Spleen (tissue), 11 donors: ENCODE results near the gene MAEL. TPM values are rescaled to one million over a fixed set of nuclear protein-coding genes. Genes with fewer than 3 reads are reported as not detected.

Experiments used
- DNase-seq: peaks from one replicate; pipeline ENCODE4 v3.0.0-alpha.2; 2020
- H3K27ac ChIP-seq, 8 donors: fragments of 200-600 bp; sonication (generic) in 7 of 8; 1 replicate in 4 of 8; 2 replicates in 4 of 8; pipeline versions ENCODE4 v1.5.0 to v1.8.0; 2016 to 2021; ENCODE audit warnings: inconsistent platforms in 4 of 8, mild to moderate bottlenecking in 4 of 8, moderate library complexity in 1 of 8
- H3K27me3 ChIP-seq, 7 donors: fragments of 200-600 bp; sonication (generic) in 6 of 7; replicated peaks in 1 of 7; 1 replicate in 4 of 7; 2 replicates in 3 of 7; pipeline versions ENCODE4 v1.5.0 to v1.8.0; 2016 to 2021; ENCODE audit warnings: inconsistent platforms in 3 of 7, mild to moderate bottlenecking in 1 of 7
- H3K36me3 ChIP-seq, 6 donors: fragments of 200-600 bp; sonication (generic) in 5 of 6; 1 replicate in 4 of 6; 2 replicates in 2 of 6; pipeline versions ENCODE4 v1.5.0 to v1.8.0; 2016 to 2021; ENCODE audit warnings: inconsistent platforms in 2 of 6
- H3K4me1 ChIP-seq, 6 donors: fragments of 200-600 bp; sonication (generic) in 5 of 6; 1 replicate in 3 of 6; 2 replicates in 3 of 6; pipeline versions ENCODE4 v1.5.0 to v1.8.0; 2016 to 2021; ENCODE audit warnings: inconsistent platforms in 3 of 6
- H3K4me3 ChIP-seq, 8 donors: fragments of 200-600 bp; sonication (generic) in 7 of 8; 1 replicate in 4 of 8; 2 replicates in 4 of 8; pipeline versions ENCODE4 v1.5.0 to v1.8.0; 2016 to 2021; ENCODE audit warnings: inconsistent platforms in 4 of 8, mild to moderate bottlenecking in 4 of 8, moderate library complexity in 2 of 8
- H3K9me3 ChIP-seq, 8 donors: fragments of 200-600 bp; sonication (generic) in 7 of 8; 1 replicate in 4 of 8; 2 replicates in 4 of 8; pipeline versions ENCODE4 v1.5.0 to v1.8.0; 2016 to 2021; ENCODE audit warnings: inconsistent platforms in 4 of 8
- CTCF ChIP-seq, 11 experiments: fragments of 200-600 bp in 7 of 11; fragments of 450-650 bp in 4 of 11; sonication (generic) in 4 of 11; IDR thresholded peaks in 8 of 11; conservative IDR thresholded peaks in 3 of 11; 1 replicate in 7 of 11; 2 replicates in 4 of 11; pipeline versions ENCODE4 v1.4.0 to v1.8.0; 2016 to 2021; ENCODE audit warnings: antibody characterized with exemption in 11 of 11, inconsistent platforms in 4 of 11, mild to moderate bottlenecking in 1 of 11
- POLR2A ChIP-seq, 3 donors: fragments of 450-650 bp; IDR thresholded peaks; one replicate each; pipeline ENCODE4 v1.5.1; 2017; ENCODE audit warnings: antibody characterized with exemption in 3 of 3, mild to moderate bottlenecking in 1 of 3
- POLR2AphosphoS5 ChIP-seq, 3 donors: sonication (generic); formaldehyde crosslinking; IDR thresholded peaks; one replicate each; pipeline ENCODE4 v1.5.1; 2017; ENCODE audit warnings: antibody characterized with exemption in 3 of 3
- WGBS, 5 donors: extraction: QIAGEN DNeasy Blood & Tissue Kit in 3 of 5; methylation state at CpG; one replicate each; pipeline versions ENCODE4 v1.1.5 to v1.1.7; 2013 to 2018; 5-methylcytosine and 5-hydroxymethylcytosine counted together
- intact Hi-C: fragments of 100-400 bp; cut with DNase I; formaldehyde crosslinking; loops from one replicate; pipeline ENCODE4 v1.15.0; 2023; ENCODE audit warnings: low total_unique reads
- polyA plus RNA-seq, 3 donors: library from polyadenylated mRNA; stranded (reverse); fragments of 200-250 nt; gene quantifications; one replicate each; pipeline ENCODE4 v1.2.1, GENCODE V29; 2013
- total RNA-seq, 7 donors: library from RNA; depleted of rRNA in 3 of 7; stranded (reverse); fragments of >200 nt in 3 of 7; fragmentation: NEBNext Ultra II Directional in 4 of 7; extraction: Animal tissue kit (Norgen Biotek cat#: 25700) in 4 of 7; gene quantifications; one replicate each; pipeline versions ENCODE4 v1.1.0 to v1.2.1, GENCODE V29; 2016 to 2021
- donor health status: healthy with polysubstance abuse.
- donor health status: DM: no; HTN: no; CAD: no; lungs with moderate emphysema.
- donor health status: DM: no; HTN: no; CAD: no.
- donor health status: Bipolar disorder and iron deficiency.
- donor health status: healthy.
- donor health status: DM: no; HTN: no; CAD: no.
- donor health status: DM: yes; HTN: yes; CAD: no.

The MAEL gene
- total and polyA plus RNA-seq, 10 donors, result 0.05 TPM; not detected in 9

GRCh38 chr1:166978821-166979220 lies 10.3 kb upstream of the MAEL start:
- Histone ChIP-seq H3K9me3 (no peaks in the 10 kb centered on the region), H3K4me3 (no peak overlapping the region), H3K36me3 (no peaks in the 10 kb centered on the region), H3K4me1 (peaks cover 0 to 21% (median 14%) of the 10 kb centered on the region in 6 donors), H3K27me3 (peaks cover 0 to 27% (median 9%) of the 10 kb centered on the region in 7 donors), H3K27ac (no peak overlapping the region)
- intact Hi-C loops, result no loop called here
- WGBS, 5 donors, result 31 to 59% (median 33%) methylated on average over 1 of the region's 1 CpG
- TF ChIP-seq CTCF (IDR thresholded peaks at IDR 0.05 in 8 of 11, conservative IDR thresholded peaks at IDR 0.05 in 3 of 11) (no peak), POLR2A (IDR thresholded peaks at IDR 0.05) (no peak), POLR2AphosphoS5 (IDR thresholded peaks at IDR 0.05) (no peak)
- no peak for DNase-seq

GRCh38 chr1:166980383-166980782 lies 8.7 kb upstream of the MAEL start:
- H3K9me3 ChIP-seq, result no peaks in the 10 kb centered on the region

GRCh38 chr1:166980818-166981217 lies 8.3 kb upstream of the MAEL start:
- H3K27ac ChIP-seq, result no peak overlapping the region
- DNase-seq, result no peak
- H3K4me3 ChIP-seq, result no peak overlapping the region
- H3K36me3 ChIP-seq, result no peaks in the 10 kb centered on the region
- intact Hi-C loops, result no loop called here
- H3K4me1 ChIP-seq, result peaks cover 0 to 8% (median 3%) of the 10 kb centered on the region in 6 donors
- no peaks in the 10 kb centered on the region for H3K9me3 ChIP-seq
- no peak for TF ChIP-seq POLR2A (IDR thresholded peaks at IDR 0.05)
- no peak for TF ChIP-seq CTCF (IDR thresholded peaks at IDR 0.05 in 8 of 11, conservative IDR thresholded peaks at IDR 0.05 in 3 of 11)
- TF ChIP-seq POLR2AphosphoS5 (IDR thresholded peaks at IDR 0.05), result no peak
- 89 to 93% (median 90%) methylated on average over 3 of the region's 3 CpGs for WGBS, 5 donors
- H3K27me3 ChIP-seq, result peaks cover 0 to 10% (median 0%) of the 10 kb centered on the region in 7 donors

More at GRCh38 chr1:166980383-166980782, 8.7 kb upstream of the MAEL start:
- H3K27ac ChIP-seq, result no peak overlapping the region
- peaks cover 0 to 11% (median 4%) of the 10 kb centered on the region in 6 donors for H3K4me1 ChIP-seq
- no peak overlapping the region for H3K4me3 ChIP-seq
- H3K36me3 ChIP-seq, result no peaks in the 10 kb centered on the region
- DNase-seq, result no peak
- intact Hi-C loops, result no loop called here
- 67 to 95% (median 84%) methylated on average over 1 of the region's 1 CpG for WGBS, 5 donors
- peaks cover 0 to 14% (median 0%) of the 10 kb centered on the region in 7 donors for H3K27me3 ChIP-seq
- TF ChIP-seq POLR2A (IDR thresholded peaks at IDR 0.05) (no peak), POLR2AphosphoS5 (IDR thresholded peaks at IDR 0.05) (no peak), CTCF (IDR thresholded peaks at IDR 0.05 in 8 of 11, conservative IDR thresholded peaks at IDR 0.05 in 3 of 11) (no peak)

GRCh38 chr1:166981589-166981988 lies 7.5 kb upstream of the MAEL start:
- Histone ChIP-seq H3K4me1 (peaks cover 0 to under 1% (median 0%) of the 10 kb centered on the region in 6 donors), H3K36me3 (no peaks in the 10 kb centered on the region), H3K9me3 (no peaks in the 10 kb centered on the region), H3K4me3 (no peak overlapping the region), H3K27ac (no peak overlapping the region), H3K27me3 (peaks cover 0 to 3% (median 0%) of the 10 kb centered on the region in 7 donors)
- intact Hi-C loops, result no loop called here
- DNase-seq, result no peak
- no peak for TF ChIP-seq POLR2AphosphoS5 (IDR thresholded peaks at IDR 0.05)
- no peak for TF ChIP-seq POLR2A (IDR thresholded peaks at IDR 0.05)
- no peak for TF ChIP-seq CTCF (IDR thresholded peaks at IDR 0.05 in 8 of 11, conservative IDR thresholded peaks at IDR 0.05 in 3 of 11)
- 52 to 100% (median 90%) methylated on average over 1 of the region's 1 CpG for WGBS, 5 donors
